ENCODE data around the gene RRM2. TPM values are rescaled to one million over a fixed set of nuclear protein-coding genes. Genes with fewer than 3 reads are reported as not detected.

The RRM2 gene
- polyA plus RNA-seq, 3 donors: 1.5 TPM; not detected in 2

- intact Hi-C loops (cut with micrococcal nuclease): loop anchor here in 1 of 2 donors (5.0 kb wide), 1 partner anchor 591 kb away; no protein-coding TSS in a partner anchor
- DNase-seq: no peak
- Histone ChIP-seq H3K4me3 (replicated peaks in 1 of 3; ENCODE audit: low read depth in 2 of 3, low read length in 3 of 3) (no peak overlapping the region), H3K27me3 (ENCODE audit: control insufficient read depth in 2 of 2, insufficient read depth in 2 of 2, low read length in 2 of 2) (peaks cover 58 to 81% of the 10 kb centered on the region in 2 donors), H3K4me2 (replicated peaks; ENCODE audit: extremely low read depth, low read length, poor library complexity, severe bottlenecking) (no peak overlapping the region), H3K9me3 (replicated peaks in 1 of 2; ENCODE audit: control insufficient read depth in 1 of 2, insufficient read depth in 1 of 2, low read length in 2 of 2) (peaks cover 0 to 14% of the 10 kb centered on the region in 2 donors), H3K9ac (ENCODE audit: insufficient read depth, low read length, poor library complexity, severe bottlenecking) (no peak overlapping the region), H3K4me1 (ENCODE audit: control insufficient read depth in 1 of 2, insufficient read depth in 2 of 2, low read length in 2 of 2) (peaks cover 8 to 17% of the 10 kb centered on the region in 2 donors), H3K27ac (ENCODE audit: low read depth in 1 of 2, low read length in 2 of 2) (no peak overlapping the region), H3K36me3 (replicated peaks in 1 of 2; ENCODE audit: control insufficient read depth in 1 of 2, insufficient read depth in 2 of 2, low read length in 2 of 2) (no peaks in the 10 kb centered on the region), H2AFZ (ENCODE audit: insufficient read depth, low read depth, low read length, poor library complexity, severe bottlenecking) (no peak overlapping the region), H4K20me1 (ENCODE audit: insufficient read depth, low read length) (no peaks in the 10 kb centered on the region), H3K79me2 (ENCODE audit: insufficient read depth, low read length) (no peaks in the 10 kb centered on the region)
- Mint-ChIP-seq H3K4me1 (peaks cover 16% of the 10 kb centered on the region), H3K27me3 (ENCODE audit: low read depth in 3 of 3) (peaks cover 73 to 83% (median 76%) of the 10 kb centered on the region in 3 donors), H3K27ac (no peak overlapping the region), H3K4me3 (peak overlapping the region in 1 of 2 donors; percentile 86), H3K36me3 (peaks cover 0 to 9% of the 10 kb centered on the region in 2 donors), H3K9me3 (peaks cover 0 to 15% (median 6%) of the 10 kb centered on the region in 7 donors)
- no peak for TF ChIP-seq CTCF (IDR thresholded peaks at IDR 0.05)
- 81% methylated on average over 13 of the region's 13 CpGs for WGBS (ENCODE audit: insufficient coverage)
These were observed 46.0 kb upstream of the RRM2 start for GRCh38 chr2:10076511-10076910.

- intact Hi-C loops (cut with micrococcal nuclease): loop anchor here in 1 of 2 donors (5.0 kb wide), 1 partner anchor 590 kb away; no protein-coding TSS in a partner anchor
- Mint-ChIP-seq H3K27ac (no peak overlapping the region), H3K4me1 (peaks cover 16% of the 10 kb centered on the region)
These were observed 45.5 kb upstream of the RRM2 start for GRCh38 chr2:10076988-10077527.

More at GRCh38 chr2:10076988-10077527, 45.5 kb upstream of the RRM2 start:
- TF ChIP-seq CTCF (IDR thresholded peaks at IDR 0.05): no peak
- Mint-ChIP-seq H3K4me3 (peak overlapping the region in 1 of 2 donors; percentile 86), H3K27me3 (ENCODE audit: low read depth in 3 of 3) (peaks cover 78 to 86% (median 82%) of the 10 kb centered on the region in 3 donors), H3K9me3 (peaks cover 0 to 15% (median 6%) of the 10 kb centered on the region in 7 donors), H3K36me3 (peaks cover 0 to 9% of the 10 kb centered on the region in 2 donors)
- peaks cover 8 to 17% of the 10 kb centered on the region in 2 donors for H3K4me1 ChIP-seq (ENCODE audit: control insufficient read depth in 1 of 2, insufficient read depth in 2 of 2, low read length in 2 of 2)
- no peaks in the 10 kb centered on the region for H3K79me2 ChIP-seq (ENCODE audit: insufficient read depth, low read length)
- no peak for DNase-seq
- no peak overlapping the region for H3K4me3 ChIP-seq (replicated peaks in 1 of 3; ENCODE audit: low read depth in 2 of 3, low read length in 3 of 3)
- 83% methylated on average over 4 of the region's 5 CpGs for WGBS (ENCODE audit: insufficient coverage)
- H3K9ac ChIP-seq (ENCODE audit: insufficient read depth, low read length, poor library complexity, severe bottlenecking): no peak overlapping the region
- H2AFZ ChIP-seq (ENCODE audit: insufficient read depth, low read depth, low read length, poor library complexity, severe bottlenecking): no peak overlapping the region
- H3K27ac ChIP-seq (ENCODE audit: low read depth in 1 of 2, low read length in 2 of 2): no peak overlapping the region
- no peaks in the 10 kb centered on the region for H4K20me1 ChIP-seq (ENCODE audit: insufficient read depth, low read length)
- H3K27me3 ChIP-seq (ENCODE audit: control insufficient read depth in 2 of 2, insufficient read depth in 2 of 2, low read length in 2 of 2): peaks cover 62 to 86% of the 10 kb centered on the region in 2 donors
- no peaks in the 10 kb centered on the region for H3K36me3 ChIP-seq (replicated peaks in 1 of 2; ENCODE audit: control insufficient read depth in 1 of 2, insufficient read depth in 2 of 2, low read length in 2 of 2)
- H3K9me3 ChIP-seq (replicated peaks in 1 of 2; ENCODE audit: control insufficient read depth in 1 of 2, insufficient read depth in 1 of 2, low read length in 2 of 2): peaks cover 0 to 14% of the 10 kb centered on the region in 2 donors
- no peak overlapping the region for H3K4me2 ChIP-seq (replicated peaks; ENCODE audit: extremely low read depth, low read length, poor library complexity, severe bottlenecking)
